GM19372 (cell line): ENCODE measurements around the gene FCGR3A.
"Not testable (repeated sequence)": the region's sequence is repeated elsewhere in the genome, so short reads cannot be mapped to it uniquely, and the experiment has no call there.

Experiments
- ATAC-seq: cut with Tn5 transposase; IDR thresholded peaks from one replicate; pipeline ENCODE4 v1.9.1; 2021; ENCODE audit warnings: mild to moderate bottlenecking, low read depth, moderate library complexity; ENCODE audit not compliant: unreplicated experiment

FCGR3A gene

GRCh38 chr1:161549652-161550051 lies at the start of gene FCGR3A:
FCGR3A (minus strand) TSS chr1:161549818; CDS start chr1:161549736, 82 bp downstream.
- no peak for ATAC-seq

- ATAC-seq: not testable (repeated sequence)
These were observed 47.5 kb upstream of the FCGR3A start for GRCh38 chr1:161597077-161597476.

- ATAC-seq: not testable (repeated sequence)
These were observed 46.0 kb upstream of the FCGR3A start for GRCh38 chr1:161595583-161595982.

- ATAC-seq: not testable (repeated sequence)
These were observed 45.6 kb upstream of the FCGR3A start for GRCh38 chr1:161595173-161595572.

GRCh38 chr1:161594269-161594984 lies 44.8 kb upstream of the FCGR3A start:
- ATAC-seq: not testable (repeated sequence)

- ATAC-seq: not testable (repeated sequence)
These were observed 43.6 kb upstream of the FCGR3A start for GRCh38 chr1:161593092-161593755.

- not testable (repeated sequence) for ATAC-seq
These were observed 43.0 kb upstream of the FCGR3A start for GRCh38 chr1:161592586-161592985.

- not testable (repeated sequence) for ATAC-seq
These were observed 40.3 kb upstream of the FCGR3A start for GRCh38 chr1:161589920-161590319.

- ATAC-seq: not testable (repeated sequence)
These were observed 39.7 kb upstream of the FCGR3A start for GRCh38 chr1:161589365-161589764.

GRCh38 chr1:161588596-161588995 lies 39.0 kb upstream of the FCGR3A start:
- ATAC-seq: not testable (repeated sequence)

- not testable (repeated sequence) for ATAC-seq
These were observed 33.3 kb upstream of the FCGR3A start for GRCh38 chr1:161582882-161583281.

- ATAC-seq: peak; percentile 59
These were observed 31.4 kb upstream of the FCGR3A start for GRCh38 chr1:161580879-161581537.

- not testable (repeated sequence) for ATAC-seq
These were observed 30.4 kb upstream of the FCGR3A start for GRCh38 chr1:161579856-161580507.

GRCh38 chr1:161576676-161577075 lies 27.1 kb upstream of the FCGR3A start:
- not testable (repeated sequence) for ATAC-seq

- not testable (repeated sequence) for ATAC-seq
These were observed 22.1 kb upstream of the FCGR3A start for GRCh38 chr1:161571703-161572102.

GRCh38 chr1:161566602-161566960 lies 17.0 kb upstream of the FCGR3A start:
- not testable (repeated sequence) for ATAC-seq

GRCh38 chr1:161563522-161563921 lies 13.9 kb upstream of the FCGR3A start:
- not testable (repeated sequence) for ATAC-seq

GRCh38 chr1:161562441-161562840 lies 12.8 kb upstream of the FCGR3A start:
- ATAC-seq: not testable (repeated sequence)

GRCh38 chr1:161560960-161561715 lies 11.5 kb upstream of the FCGR3A start:
- ATAC-seq: not testable (repeated sequence)
